Fibroblast of the conjunctiva (primary cell): Measurements from ENCODE around the gene STON2.

Source experiments
- DNase-seq: peaks from one replicate; pipeline ENCODE4 v3.0.0-alpha.2; 2010; ENCODE audit warnings: low read depth

The STON2 gene

GRCh38 chr14:81302638-81303037 lies 97.5 kb downstream of the STON2 start:
- DNase-seq = no peak

- no peak for DNase-seq
Measured at GRCh38 chr14:81301813-81302212, 98.3 kb downstream of the STON2 start.

GRCh38 chr14:81301371-81301770 lies 98.8 kb downstream of the STON2 start:
- no peak for DNase-seq

- no peak for DNase-seq
Measured at GRCh38 chr14:81298911-81299310, 101.2 kb downstream of the STON2 start.

GRCh38 chr14:81298122-81298521 lies 102.0 kb downstream of the STON2 start:
- DNase-seq = no peak

- DNase-seq = no peak
Measured at GRCh38 chr14:81295958-81296923, 103.9 kb downstream of the STON2 start.

GRCh38 chr14:81289516-81289915 lies 110.6 kb downstream of the STON2 start:
- DNase-seq = no peak

GRCh38 chr14:81286574-81287370 lies 113.4 kb downstream of the STON2 start:
- DNase-seq = no peak

- no peak for DNase-seq
Measured at GRCh38 chr14:81285245-81285644, 114.9 kb downstream of the STON2 start.

- no peak for DNase-seq
Measured at GRCh38 chr14:81281332-81281731, 118.8 kb downstream of the STON2 start.

- no peak for DNase-seq
Measured at GRCh38 chr14:81280136-81280791, 119.9 kb downstream of the STON2 start.

GRCh38 chr14:81277096-81277495 lies 123.0 kb downstream of the STON2 start:
- no peak for DNase-seq

- DNase-seq = no peak
Measured at GRCh38 chr14:81276073-81277069, 123.8 kb downstream of the STON2 start.

- DNase-seq = no peak
Measured at GRCh38 chr14:81275305-81276072, 124.6 kb downstream of the STON2 start.

GRCh38 chr14:81273961-81274575 lies 126.1 kb downstream of the STON2 start:
- no peak for DNase-seq

- no peak for DNase-seq
Measured at GRCh38 chr14:81273521-81273920, 126.6 kb downstream of the STON2 start.

- no peak for DNase-seq
Measured at GRCh38 chr14:81272317-81272716, 127.8 kb downstream of the STON2 start.

GRCh38 chr14:81269979-81270375 lies 130.1 kb downstream of the STON2 start:
- DNase-seq = no peak

GRCh38 chr14:81269100-81269978 lies 130.8 kb downstream of the STON2 start:
- no peak for DNase-seq
